ENCODE measurements around the gene POTEI.
"Not testable (repeated sequence)": the region's sequence is repeated elsewhere in the genome, so short reads cannot be mapped to it uniquely, and the experiment has no call there.

DNA sequence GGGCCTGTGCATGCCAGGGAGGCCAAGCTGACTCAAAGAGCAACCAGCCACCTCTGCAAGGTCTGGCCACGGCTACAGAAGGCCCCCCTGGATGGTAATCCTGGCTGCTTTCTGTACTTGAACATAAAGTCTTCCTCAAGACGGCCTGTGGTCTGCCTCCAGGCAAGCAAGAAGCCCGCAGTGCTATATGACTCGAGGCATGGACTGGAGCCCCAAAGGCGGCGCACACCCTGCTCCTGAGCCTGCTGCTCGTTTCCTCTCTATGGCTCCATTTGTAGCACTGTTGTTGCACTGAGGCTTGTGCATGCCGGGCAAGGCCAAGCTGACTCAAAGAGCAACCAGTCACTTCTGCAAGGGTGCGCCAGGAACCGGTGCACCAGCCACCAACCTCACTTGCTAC is 57.3 kb downstream of the POTEI start:
- TF ChIP-seq, protein P1, sequence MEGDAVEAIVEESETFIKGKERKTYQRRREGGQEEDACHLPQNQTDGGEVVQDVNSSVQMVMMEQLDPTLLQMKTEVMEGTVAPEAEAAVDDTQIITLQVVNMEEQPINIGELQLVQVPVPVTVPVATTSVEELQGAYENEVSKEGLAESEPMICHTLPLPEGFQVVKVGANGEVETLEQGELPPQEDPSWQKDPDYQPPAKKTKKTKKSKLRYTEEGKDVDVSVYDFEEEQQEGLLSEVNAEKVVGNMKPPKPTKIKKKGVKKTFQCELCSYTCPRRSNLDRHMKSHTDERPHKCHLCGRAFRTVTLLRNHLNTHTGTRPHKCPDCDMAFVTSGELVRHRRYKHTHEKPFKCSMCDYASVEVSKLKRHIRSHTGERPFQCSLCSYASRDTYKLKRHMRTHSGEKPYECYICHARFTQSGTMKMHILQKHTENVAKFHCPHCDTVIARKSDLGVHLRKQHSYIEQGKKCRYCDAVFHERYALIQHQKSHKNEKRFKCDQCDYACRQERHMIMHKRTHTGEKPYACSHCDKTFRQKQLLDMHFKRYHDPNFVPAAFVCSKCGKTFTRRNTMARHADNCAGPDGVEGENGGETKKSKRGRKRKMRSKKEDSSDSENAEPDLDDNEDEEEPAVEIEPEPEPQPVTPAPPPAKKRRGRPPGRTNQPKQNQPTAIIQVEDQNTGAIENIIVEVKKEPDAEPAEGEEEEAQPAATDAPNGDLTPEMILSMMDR (IDR thresholded peaks at IDR 0.05): not testable (repeated sequence)
- not testable (repeated sequence) for TF ChIP-seq POLR2A (IDR thresholded peaks at IDR 0.05); POLR2AphosphoS5 (IDR thresholded peaks at IDR 0.05; ENCODE audit: insufficient read depth in 1 of 2, low read depth in 1 of 2)

All from vagina (tissue), 2 donors.